ENCODE data around the gene SLC1A3. TPM values are rescaled to one million over a fixed set of nuclear protein-coding genes. Genes with fewer than 3 reads are reported as not detected.

SLC1A3 gene
- total and polyA plus RNA-seq, 2 donors (not counting 1 experiment from before 2014, with no cell fraction given), result 0.37 TPM; not detected in 1

DNA sequence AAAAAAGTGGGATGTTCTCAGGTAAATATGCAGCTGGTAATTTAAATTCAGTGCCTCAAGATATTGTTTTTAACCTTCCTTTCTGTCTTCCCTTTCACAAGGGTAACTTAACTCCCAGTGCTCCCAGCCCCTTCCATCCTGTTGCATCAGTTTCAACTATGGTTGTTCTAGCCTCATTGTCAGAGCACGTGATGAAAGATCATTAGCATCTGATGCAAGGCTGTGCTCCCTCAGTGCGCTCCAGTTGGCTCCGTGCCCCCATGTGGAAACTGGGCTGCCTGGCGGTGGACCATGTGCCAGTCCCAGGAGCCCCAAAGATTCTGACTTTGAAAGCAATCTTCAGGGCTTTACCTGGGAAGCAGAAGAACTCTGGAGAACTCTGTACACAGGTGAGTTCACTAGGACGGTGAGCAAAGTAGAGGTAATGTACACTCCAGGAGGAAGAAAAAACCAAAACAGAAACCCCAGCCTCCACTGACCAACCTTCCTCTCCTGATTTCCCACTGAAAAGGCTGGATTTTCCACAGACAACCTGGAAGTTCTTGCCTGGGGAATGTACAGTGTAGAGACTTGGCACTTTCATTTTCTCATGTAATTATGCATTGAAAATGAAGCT is 96.9 kb downstream of the SLC1A3 start:
- H3K36me3 ChIP-seq (replicated peaks in 1 of 2; ENCODE audit: control extremely low read depth in 1 of 2, control insufficient read depth in 1 of 2, extremely low read depth in 1 of 2, insufficient read depth in 2 of 2, low read length in 1 of 2), result peaks cover 3 to 19% of the 10 kb centered on the region in 2 experiments
- Mint-ChIP-seq H3K9me3 (ENCODE audit: insufficient read depth) (no peaks in the 10 kb centered on the region), H3K4me1 (peaks cover 26% of the 10 kb centered on the region), H3K4me3 (no peak overlapping the region), H3K27me3 (no peaks in the 10 kb centered on the region), H3K27ac (no peak overlapping the region)
- DNase-seq, result no peak
- TF ChIP-seq, protein P1, sequence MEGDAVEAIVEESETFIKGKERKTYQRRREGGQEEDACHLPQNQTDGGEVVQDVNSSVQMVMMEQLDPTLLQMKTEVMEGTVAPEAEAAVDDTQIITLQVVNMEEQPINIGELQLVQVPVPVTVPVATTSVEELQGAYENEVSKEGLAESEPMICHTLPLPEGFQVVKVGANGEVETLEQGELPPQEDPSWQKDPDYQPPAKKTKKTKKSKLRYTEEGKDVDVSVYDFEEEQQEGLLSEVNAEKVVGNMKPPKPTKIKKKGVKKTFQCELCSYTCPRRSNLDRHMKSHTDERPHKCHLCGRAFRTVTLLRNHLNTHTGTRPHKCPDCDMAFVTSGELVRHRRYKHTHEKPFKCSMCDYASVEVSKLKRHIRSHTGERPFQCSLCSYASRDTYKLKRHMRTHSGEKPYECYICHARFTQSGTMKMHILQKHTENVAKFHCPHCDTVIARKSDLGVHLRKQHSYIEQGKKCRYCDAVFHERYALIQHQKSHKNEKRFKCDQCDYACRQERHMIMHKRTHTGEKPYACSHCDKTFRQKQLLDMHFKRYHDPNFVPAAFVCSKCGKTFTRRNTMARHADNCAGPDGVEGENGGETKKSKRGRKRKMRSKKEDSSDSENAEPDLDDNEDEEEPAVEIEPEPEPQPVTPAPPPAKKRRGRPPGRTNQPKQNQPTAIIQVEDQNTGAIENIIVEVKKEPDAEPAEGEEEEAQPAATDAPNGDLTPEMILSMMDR (IDR thresholded peaks at IDR 0.05), result no peak
- no peak for TF ChIP-seq EZH2 (IDR thresholded peaks at IDR 0.05; ENCODE audit: borderline replicate concordance, insufficient read depth, low read depth, low read length, poor library complexity, severe bottlenecking)
- POLR2A ChIA-PET, result no interaction called here
- H3K9me3 ChIP-seq (ENCODE audit: control extremely low read depth in 1 of 3, control insufficient read depth in 2 of 3, insufficient read depth in 1 of 3, low read length in 2 of 3), result peaks cover 0 to 6% (median 0%) of the 10 kb centered on the region in 3 donors
- H3K4me1 ChIP-seq (ENCODE audit: control insufficient read depth in 2 of 2, insufficient read depth in 2 of 2, low read length in 2 of 2), result peaks cover 23 to 25% of the 10 kb centered on the region in 2 donors
- H3K4me2 ChIP-seq (replicated peaks; ENCODE audit: low read depth, low read length, poor library complexity, severe bottlenecking), result no peak overlapping the region
- no peak overlapping the region for H3K4me3 ChIP-seq (ENCODE audit: control extremely low read depth in 1 of 5, extremely low read depth in 1 of 5, insufficient read depth in 1 of 5, low read depth in 2 of 5, low read length in 4 of 5)
- H2AFZ ChIP-seq (ENCODE audit: insufficient read depth, low read depth, low read length, poor library complexity, severe bottlenecking), result no peak overlapping the region
- H3K27me3 ChIP-seq (replicated peaks in 1 of 4; ENCODE audit: control extremely low read depth in 1 of 4, control insufficient read depth in 3 of 4, insufficient read depth in 4 of 4, low read length in 3 of 4), result no peaks in the 10 kb centered on the region
- intact Hi-C loops (cut with micrococcal nuclease), result no loop called here
- H3K79me2 ChIP-seq (ENCODE audit: control insufficient read depth, insufficient read depth, low read length), result peaks cover 15% of the 10 kb centered on the region
- WGBS (ENCODE audit: insufficient coverage), result 97% methylated on average over 4 of the region's 5 CpGs
- H3K27ac ChIP-seq (ENCODE audit: low read length in 2 of 2), result no peak overlapping the region
- CTCF ChIA-PET, result interaction anchor here (1.3 to 6.9 kb wide), 3 partner anchors 13 to 20 kb away, joined by 4 to 27 read pairs (median 5); no protein-coding TSS in a partner anchor
- no peak overlapping the region for H3K9ac ChIP-seq (ENCODE audit: low read length)
- H4K20me1 ChIP-seq (ENCODE audit: control insufficient read depth, insufficient read depth, low read length, poor library complexity, severe bottlenecking), result peaks cover 7% of the 10 kb centered on the region
- no peak for ATAC-seq (ENCODE audit: low read depth)

DNA sequence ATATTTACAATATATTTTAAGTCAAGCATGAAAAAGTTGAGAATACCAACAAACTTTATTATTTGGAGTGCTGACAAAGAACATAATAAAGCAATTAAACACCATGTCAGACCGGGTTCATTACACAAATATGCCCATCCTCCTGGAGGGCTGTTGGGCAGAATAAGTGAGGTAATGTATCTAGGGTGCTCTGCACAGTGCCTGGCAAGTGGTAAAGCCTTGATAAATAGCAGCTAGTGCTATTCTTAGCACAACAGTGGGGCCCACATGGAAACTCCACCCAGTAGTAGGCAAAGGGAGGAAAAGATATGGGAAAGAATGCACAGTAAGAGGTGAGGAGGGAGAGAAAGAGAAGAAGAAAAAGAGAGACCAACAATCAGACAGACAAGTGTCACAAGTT is 97.7 kb downstream of the SLC1A3 start:
- no CpG with 5 or more reads among the region's 1 CpG for WGBS (ENCODE audit: insufficient coverage)
- no peak overlapping the region for H3K4me2 ChIP-seq (replicated peaks; ENCODE audit: low read depth, low read length, poor library complexity, severe bottlenecking)

More for the DNA sequence above, 97.7 kb downstream of the SLC1A3 start:
- peaks cover 26% of the 10 kb centered on the region for H3K4me1 Mint-ChIP-seq
- Histone ChIP-seq H3K36me3 (replicated peaks in 1 of 2; ENCODE audit: control extremely low read depth in 1 of 2, control insufficient read depth in 1 of 2, extremely low read depth in 1 of 2, insufficient read depth in 2 of 2, low read length in 1 of 2) (peaks cover 3 to 16% of the 10 kb centered on the region in 2 experiments), H3K4me3 (ENCODE audit: control extremely low read depth in 1 of 5, extremely low read depth in 1 of 5, insufficient read depth in 1 of 5, low read depth in 2 of 5, low read length in 4 of 5) (no peak overlapping the region), H3K27ac (ENCODE audit: low read length in 2 of 2) (no peak overlapping the region), H3K4me1 (ENCODE audit: control insufficient read depth in 2 of 2, insufficient read depth in 2 of 2, low read length in 2 of 2) (peaks cover 23 to 25% of the 10 kb centered on the region in 2 donors), H3K27me3 (replicated peaks in 1 of 4; ENCODE audit: control extremely low read depth in 1 of 4, control insufficient read depth in 3 of 4, insufficient read depth in 4 of 4, low read length in 3 of 4) (no peaks in the 10 kb centered on the region), H3K9me3 (ENCODE audit: control extremely low read depth in 1 of 3, control insufficient read depth in 2 of 3, insufficient read depth in 1 of 3, low read length in 2 of 3) (peaks cover 0 to 6% (median 0%) of the 10 kb centered on the region in 3 donors), H4K20me1 (ENCODE audit: control insufficient read depth, insufficient read depth, low read length, poor library complexity, severe bottlenecking) (peaks cover 7% of the 10 kb centered on the region), H3K9ac (ENCODE audit: low read length) (no peak overlapping the region), H2AFZ (ENCODE audit: insufficient read depth, low read depth, low read length, poor library complexity, severe bottlenecking) (no peak overlapping the region), H3K79me2 (ENCODE audit: control insufficient read depth, insufficient read depth, low read length) (peaks cover 23% of the 10 kb centered on the region)
- DNase-seq (no peak), ATAC-seq (ENCODE audit: low read depth) (no peak)
- H3K27me3 Mint-ChIP-seq, result no peaks in the 10 kb centered on the region
- TF ChIP-seq, protein P1 (IDR thresholded peaks at IDR 0.05), result no peak
- TF ChIP-seq EZH2 (IDR thresholded peaks at IDR 0.05; ENCODE audit: borderline replicate concordance, insufficient read depth, low read depth, low read length, poor library complexity, severe bottlenecking), result no peak
- H3K9me3 Mint-ChIP-seq (ENCODE audit: insufficient read depth), result peaks cover 2% of the 10 kb centered on the region
- POLR2A ChIA-PET, result no interaction called here
- intact Hi-C loops (cut with micrococcal nuclease), result no loop called here
- CTCF ChIA-PET, result interaction anchor here (1.2 to 6.9 kb wide), 4 partner anchors 8 to 19 kb away, joined by 4 to 27 read pairs (median 4); no protein-coding TSS in a partner anchor
- no peak overlapping the region for H3K4me3 Mint-ChIP-seq
- H3K27ac Mint-ChIP-seq, result no peak overlapping the region

All from B cell (primary cell).